B cell (primary cell): Measurements from ENCODE around the gene ARID1A. TPM values are rescaled to one million over a fixed set of nuclear protein-coding genes. Genes with fewer than 3 reads are reported as not detected.
A peak's percentile ranks its signal among the peaks of the same experiment; 100 is the strongest.

Experiments used
- ATAC-seq: fragments of 200-7000 bp; cut with Tn5 transposase; one replicate; pipeline ENCODE4 v1.10.0; 2021; ENCODE audit warnings: low read depth, mild to moderate bottlenecking, moderate number of reproducible peaks, moderate library complexity
- CTCF ChIA-PET: fragments of 350-600 bp; sonication (Branson Sonifier 250); formaldehyde crosslinking; loops from one replicate; lab custom pipeline; 2021; ENCODE audit warnings: antibody characterized with exemption, inconsistent platforms; lab: Charles Lee
- POLR2A ChIA-PET: fragments of 350-600 bp; sonication (Branson Sonifier 250); formaldehyde crosslinking; loops from one replicate; lab custom pipeline; 2021; ENCODE audit warnings: antibody characterized with exemption; lab: Charles Lee
- DNase-seq: peaks from one replicate; pipeline ENCODE4 v3.0.0; 2013
- H2AFZ ChIP-seq: 2 replicates; pipeline ENCODE4 v1.6.1; 2012; ENCODE audit warnings: mild to moderate bottlenecking, low read depth, low read length; ENCODE audit not compliant: insufficient read depth, poor library complexity, severe bottlenecking
- H3K27ac ChIP-seq, 2 donors: 1 replicate in 1 of 2; 2 replicates in 1 of 2; pipeline ENCODE4 v1.5.1; 2012 to 2013; ENCODE audit warnings: low read length in 2 of 2, mild to moderate bottlenecking in 2 of 2, moderate library complexity in 1 of 2
- H3K27me3 ChIP-seq, 4 experiments: fragments of 200-600 bp in 1 of 4; sonication (generic) in 1 of 4; replicated peaks in 1 of 4; 1 replicate in 2 of 4; 2 replicates in 2 of 4; pipeline versions ENCODE4 v1.6.1 to v1.7.0; 2013 to 2016; ENCODE audit warnings: low read length in 3 of 4, mild to moderate bottlenecking in 2 of 4, mixed read lengths in 1 of 4, moderate library complexity in 1 of 4; ENCODE audit not compliant: insufficient read depth in 4 of 4, control insufficient read depth in 3 of 4; ENCODE audit errors: control extremely low read depth in 1 of 4
- H3K36me3 ChIP-seq, 2 experiments: replicated peaks in 1 of 2; 1 replicate in 1 of 2; 2 replicates in 1 of 2; pipeline versions ENCODE4 v1.6.1 to v1.7.1; 2013; ENCODE audit warnings: low read length in 1 of 2; ENCODE audit not compliant: insufficient read depth in 2 of 2, control insufficient read depth in 1 of 2; ENCODE audit errors: control extremely low read depth in 1 of 2, extremely low read depth in 1 of 2
- H3K4me1 ChIP-seq, 2 donors: fragments of 200-600 bp in 1 of 2; sonication (generic) in 1 of 2; 1 replicate in 1 of 2; 2 replicates in 1 of 2; pipeline versions ENCODE4 v1.5.1 to v1.6.1; 2013 to 2017; ENCODE audit warnings: low read length in 2 of 2; ENCODE audit not compliant: control insufficient read depth in 2 of 2, insufficient read depth in 2 of 2
- H3K4me2 ChIP-seq: replicated peaks from 2 replicates; pipeline ENCODE3; 2012; ENCODE audit warnings: mild to moderate bottlenecking, low read depth, low read length; ENCODE audit not compliant: poor library complexity, severe bottlenecking
- H3K4me3 ChIP-seq, 5 experiments: fragments of 200-600 bp in 1 of 5; sonication (generic) in 1 of 5; 1 replicate in 3 of 5; 2 replicates in 2 of 5; pipeline versions ENCODE4 v1.5.1 to v1.7.0; 2011 to 2016; ENCODE audit warnings: low read length in 4 of 5, mild to moderate bottlenecking in 4 of 5, low read depth in 2 of 5, control low read depth in 1 of 5, moderate library complexity in 1 of 5; ENCODE audit not compliant: insufficient read depth in 1 of 5; ENCODE audit errors: control extremely low read depth in 1 of 5, extremely low read depth in 1 of 5
- H3K79me2 ChIP-seq: fragments of 200-600 bp; sonication (generic); one replicate; pipeline ENCODE4 v1.6.0; 2016; ENCODE audit warnings: low read length; ENCODE audit not compliant: control insufficient read depth, insufficient read depth
- H3K9ac ChIP-seq: fragments of 200-600 bp; sonication (generic); 2 replicates; pipeline ENCODE4 v1.6.1; 2017; ENCODE audit warnings: mild to moderate bottlenecking, low read length, moderate library complexity
- H3K9me3 ChIP-seq, 3 donors: one replicate each; pipeline versions ENCODE4 v1.6.1 to v1.7.1; 2013; ENCODE audit warnings: low read length in 2 of 3; ENCODE audit not compliant: control insufficient read depth in 2 of 3, insufficient read depth in 1 of 3; ENCODE audit errors: control extremely low read depth in 1 of 3
- H4K20me1 ChIP-seq: 2 replicates; pipeline ENCODE4 v1.6.0; 2012; ENCODE audit warnings: mild to moderate bottlenecking, low read length; ENCODE audit not compliant: insufficient read depth, control insufficient read depth, poor library complexity, severe bottlenecking
- H3K27ac Mint-ChIP-seq: one replicate; pipeline ENCODE4 v1.8.0; 2021; ENCODE audit warnings: mixed read lengths
- H3K27me3 Mint-ChIP-seq: one replicate; pipeline ENCODE4 v1.8.0; 2021; ENCODE audit warnings: mixed read lengths
- H3K4me1 Mint-ChIP-seq: one replicate; pipeline ENCODE4 v1.8.0; 2021; ENCODE audit warnings: mixed read lengths
- H3K4me3 Mint-ChIP-seq: one replicate; pipeline ENCODE4 v1.8.0; 2021; ENCODE audit warnings: mixed read lengths
- H3K9me3 Mint-ChIP-seq: one replicate; pipeline ENCODE4 v1.8.0; 2022; ENCODE audit warnings: mixed read lengths; ENCODE audit not compliant: insufficient read depth
- CTCF ChIP-seq: fragments of 200-600 bp; IDR thresholded peaks from one replicate; pipeline ENCODE4 v1.8.0; 2022; ENCODE audit warnings: antibody characterized with exemption, mild to moderate bottlenecking
- EZH2 ChIP-seq: IDR thresholded peaks from 2 replicates; pipeline ENCODE4 v1.6.1; 2012; ENCODE audit warnings: borderline replicate concordance, low read depth, mild to moderate bottlenecking, moderate library complexity, low read length; ENCODE audit not compliant: insufficient read depth, poor library complexity, severe bottlenecking
- WGBS: methylation state at CpG from one replicate; pipeline ENCODE4 v1.1.5; 2013; ENCODE audit warnings: missing lambda C conversion rate; ENCODE audit not compliant: insufficient coverage; 5-methylcytosine and 5-hydroxymethylcytosine counted together
- intact Hi-C: fragments of 100-400 bp; cut with micrococcal nuclease; formaldehyde crosslinking; loops from one replicate; pipeline ENCODE4 v1.10.0; 2022
- polyA plus RNA-seq: library from polyadenylated mRNA; depleted of rRNA; stranded (reverse); fragments of >200 nt; gene quantifications from 2 replicates; pipeline ENCODE4 v1.2.3, GENCODE V29; 2012
- total RNA-seq, 2 donors: library from RNA; stranded (reverse); fragments of 120-200 nt in 1 of 2; gene quantifications; 1 replicate in 1 of 2; 2 replicates in 1 of 2; pipeline versions ENCODE4 v1.2.3 to v1.2.4, GENCODE V29; 2013 to 2022

Gene ARID1A
- total and polyA plus RNA-seq, 2 donors (not counting 1 experiment from before 2014, with no cell fraction given) = 80.7 to 150 TPM

GRCh38 chr1:26728645-26729044, 32.8 kb downstream of the ARID1A start:
- H3K9ac ChIP-seq = no peak overlapping the region
- H3K27me3 ChIP-seq = no peaks in the 10 kb centered on the region
- ATAC-seq (no peak), DNase-seq (no peak)
- peaks cover 99% of the 10 kb centered on the region for H3K79me2 ChIP-seq
- ChIA-PET CTCF (interaction anchor here (0.9 to 3.1 kb wide), 6 partner anchors 14 to 104 kb away, joined by 3 to 8 read pairs (median 6); no protein-coding TSS in a partner anchor), POLR2A (interaction anchor here (0.6 kb wide), 1 partner anchor 19 kb away, joined by 3 read pairs; no protein-coding TSS in a partner anchor)
- peaks cover 5 to 43% of the 10 kb centered on the region in 2 experiments for H3K36me3 ChIP-seq
- peak overlapping the region; percentile 57 for H3K27ac Mint-ChIP-seq
- H3K4me1 Mint-ChIP-seq = peaks cover 66% of the 10 kb centered on the region
- no peaks in the 10 kb centered on the region for H3K9me3 ChIP-seq
- H4K20me1 ChIP-seq = peaks cover 55% of the 10 kb centered on the region
- peaks cover 36 to 41% of the 10 kb centered on the region in 2 donors for H3K4me1 ChIP-seq
- no peak for TF ChIP-seq EZH2
- TF ChIP-seq CTCF = no peak
- no CpG with 5 or more reads among the region's 1 CpG for WGBS
- intact Hi-C loops = no loop called here
- H2AFZ ChIP-seq = no peak overlapping the region
- no peak overlapping the region for H3K4me2 ChIP-seq
- no peak overlapping the region for H3K4me3 Mint-ChIP-seq
- peak overlapping the region in 1 of 2 donors; percentile 58 for H3K27ac ChIP-seq
- no peaks in the 10 kb centered on the region for H3K27me3 Mint-ChIP-seq
- H3K4me3 ChIP-seq = no peak overlapping the region
- no peaks in the 10 kb centered on the region for H3K9me3 Mint-ChIP-seq

GRCh38 chr1:26729633-26730032, 33.8 kb downstream of the ARID1A start:
- CTCF ChIA-PET = interaction anchor here (0.9 to 3.1 kb wide), 5 partner anchors 13 to 105 kb away, joined by 3 to 8 read pairs (median 6); no protein-coding TSS in a partner anchor
- no peak overlapping the region for H3K27ac Mint-ChIP-seq

More at GRCh38 chr1:26729633-26730032, 33.8 kb downstream of the ARID1A start:
- Histone ChIP-seq H4K20me1 (peaks cover 46% of the 10 kb centered on the region), H3K79me2 (peaks cover 99% of the 10 kb centered on the region), H3K27ac (no peak overlapping the region), H3K4me1 (peaks cover 26 to 31% of the 10 kb centered on the region in 2 donors), H3K4me3 (no peak overlapping the region), H3K36me3 (peaks cover 12 to 53% of the 10 kb centered on the region in 2 experiments), H3K27me3 (no peaks in the 10 kb centered on the region), H2AFZ (no peak overlapping the region), H3K4me2 (no peak overlapping the region), H3K9me3 (no peaks in the 10 kb centered on the region), H3K9ac (no peak overlapping the region)
- Mint-ChIP-seq H3K4me3 (no peak overlapping the region), H3K9me3 (no peaks in the 10 kb centered on the region), H3K27me3 (no peaks in the 10 kb centered on the region), H3K4me1 (peaks cover 62% of the 10 kb centered on the region)
- ATAC-seq = no peak
- TF ChIP-seq EZH2 = no peak
- no peak for TF ChIP-seq CTCF
- POLR2A ChIA-PET = interaction anchor here (0.7 kb wide), 1 partner anchor 10 kb away, joined by 5 read pairs; no protein-coding TSS in a partner anchor
- WGBS = 98% methylated on average over 10 of the region's 12 CpGs
- intact Hi-C loops = no loop called here
- no peak for DNase-seq
